HEK293 (cell line): ENCODE data around the gene GNPTAB.

Experiments used
- CTCF ChIA-PET: fragments of 350-600 bp; formaldehyde crosslinking; extraction: SDS; loops from one replicate; lab custom pipeline; 2021; ENCODE audit warnings: antibody characterized with exemption; lab: Yijun Ruan, JAX
- POLR2A ChIA-PET: fragments of 300-600 bp; formaldehyde crosslinking; extraction: SDS; loops from one replicate; lab custom pipeline; 2020; ENCODE audit warnings: antibody characterized with exemption, inconsistent platforms; lab: Yijun Ruan, JAX
- H3K27ac ChIP-seq: fragments of 200-500 bp; sonication (Bioruptor generic); 2 replicates; pipeline ENCODE4 v1.5.1; 2014; ENCODE audit warnings: low read depth, low read length, control low read depth, inconsistent platforms; ENCODE audit errors: extremely low read depth
- H3K36me3 ChIP-seq, 2 experiments: fragments of 200-500 bp in 1 of 2; sonication (Bioruptor generic) in 1 of 2; 1 replicate in 1 of 2; 2 replicates in 1 of 2; pipeline ENCODE4 v1.5.1; 2014 to 2017; ENCODE audit warnings: inconsistent platforms in 2 of 2, low read length in 2 of 2; ENCODE audit not compliant: control insufficient read depth in 2 of 2, insufficient read depth in 1 of 2
- H3K4me1 ChIP-seq: fragments of 200-500 bp; sonication (Bioruptor generic); 2 replicates; pipeline ENCODE4 v1.5.1; 2014; ENCODE audit warnings: mild to moderate bottlenecking, low read length, inconsistent platforms; ENCODE audit not compliant: control insufficient read depth, insufficient read depth
- H3K4me3 ChIP-seq: 2 replicates; pipeline ENCODE4 v1.5.1; 2011; ENCODE audit warnings: low read depth, mild to moderate bottlenecking, control low read depth, low read length, moderate library complexity
- H3K9me3 ChIP-seq: fragments of 200-500 bp; sonication (Bioruptor generic); 2 replicates; pipeline ENCODE4 v1.5.1; 2014; ENCODE audit warnings: low read depth, low read length, inconsistent platforms; ENCODE audit not compliant: control insufficient read depth, insufficient read depth
- ELK4 ChIP-seq: IDR thresholded peaks from 2 replicates; pipeline ENCODE4 v1.6.1; 2011; ENCODE audit warnings: mild to moderate bottlenecking, low read depth, low read length, borderline replicate concordance
- KLF9 ChIP-seq: fragments of 450-650 bp; formaldehyde crosslinking; IDR thresholded peaks from 2 replicates; pipeline ENCODE4 v1.5.1; 2016; ENCODE audit warnings: missing biosample characterization, missing genetic modification characterization, low read depth
- PRDM10 ChIP-seq: fragments of 450-650 bp; formaldehyde crosslinking; IDR thresholded peaks from 2 replicates; pipeline ENCODE4 v1.5.1; 2016; ENCODE audit warnings: missing biosample characterization, missing genetic modification characterization
- PRDM4 ChIP-seq: fragments of 450-650 bp; formaldehyde crosslinking; IDR thresholded peaks from 2 replicates; pipeline ENCODE4 v1.5.1; 2017; ENCODE audit warnings: missing biosample characterization, missing genetic modification characterization
- YY1 ChIP-seq: fragments of 450-650 bp; formaldehyde crosslinking; IDR thresholded peaks from 2 replicates; pipeline ENCODE4 v1.5.1; 2018; ENCODE audit warnings: missing biosample characterization, missing genetic modification characterization
- ZNF148 ChIP-seq: fragments of 450-650 bp; formaldehyde crosslinking; IDR thresholded peaks from 2 replicates; pipeline ENCODE4 v1.5.0; 2017; ENCODE audit warnings: missing biosample characterization, missing genetic modification characterization, borderline replicate concordance
- ZNF211 ChIP-seq: fragments of 450-650 bp; formaldehyde crosslinking; IDR thresholded peaks from 2 replicates; pipeline ENCODE4 v1.5.1; 2016; ENCODE audit warnings: low read depth, missing biosample characterization, missing genetic modification characterization
- ZNF26 ChIP-seq: fragments of 450-650 bp; formaldehyde crosslinking; IDR thresholded peaks from 2 replicates; pipeline ENCODE4 v1.5.1; 2016; ENCODE audit warnings: missing biosample characterization, missing genetic modification characterization
- ZNF354C ChIP-seq: fragments of 450-650 bp; formaldehyde crosslinking; IDR thresholded peaks from 2 replicates; pipeline ENCODE4 v1.5.1; 2016; ENCODE audit warnings: missing biosample characterization, missing genetic modification characterization, low read depth, borderline replicate concordance
- ZNF404 ChIP-seq: fragments of 450-650 bp; formaldehyde crosslinking; IDR thresholded peaks from 2 replicates; pipeline ENCODE4 v1.5.1; 2017; ENCODE audit warnings: missing biosample characterization, missing genetic modification characterization
- ZNF510 ChIP-seq: fragments of 450-650 bp; formaldehyde crosslinking; IDR thresholded peaks from 2 replicates; pipeline ENCODE4 v1.5.1; 2018; ENCODE audit warnings: mild to moderate bottlenecking, missing genetic modification characterization, missing biosample characterization; ENCODE audit not compliant: insufficient replicate concordance
- ZNF548 ChIP-seq: fragments of 450-650 bp; formaldehyde crosslinking; IDR thresholded peaks from 2 replicates; pipeline ENCODE4 v1.5.1; 2016; ENCODE audit warnings: missing biosample characterization, missing genetic modification characterization
- ZNF549 ChIP-seq: fragments of 450-650 bp; IDR thresholded peaks from 2 replicates; pipeline ENCODE4 v1.5.1; 2018; ENCODE audit warnings: missing biosample characterization, missing genetic modification characterization, mild to moderate bottlenecking, inconsistent platforms, moderate library complexity
- ZNF621 ChIP-seq: fragments of 450-650 bp; formaldehyde crosslinking; IDR thresholded peaks from 2 replicates; pipeline ENCODE4 v1.5.1; 2017; ENCODE audit warnings: missing biosample characterization, missing genetic modification characterization
- ZNF626 ChIP-seq: fragments of 450-650 bp; sonication (Bioruptor Pico); formaldehyde crosslinking; IDR thresholded peaks from 2 replicates; pipeline ENCODE4 v1.5.1; 2018; ENCODE audit warnings: missing biosample characterization, missing genetic modification characterization, inconsistent platforms
- ZNF654 ChIP-seq: fragments of 450-650 bp; formaldehyde crosslinking; IDR thresholded peaks from 2 replicates; pipeline ENCODE4 v1.5.1; 2016; ENCODE audit warnings: low read depth, missing biosample characterization, missing genetic modification characterization
- ZNF747 ChIP-seq: fragments of 450-650 bp; formaldehyde crosslinking; IDR thresholded peaks from 2 replicates; pipeline ENCODE4 v1.5.1; 2016; ENCODE audit warnings: missing biosample characterization, missing genetic modification characterization
- ZNF785 ChIP-seq: fragments of 450-650 bp; formaldehyde crosslinking; IDR thresholded peaks from 2 replicates; pipeline ENCODE4 v1.5.1; 2016; ENCODE audit warnings: missing biosample characterization, missing genetic modification characterization
- ZNF792 ChIP-seq: fragments of 450-650 bp; formaldehyde crosslinking; IDR thresholded peaks from 2 replicates; pipeline ENCODE4 v1.5.1; 2016; ENCODE audit warnings: missing biosample characterization, missing genetic modification characterization
- ZSCAN4 ChIP-seq: fragments of 450-650 bp; formaldehyde crosslinking; IDR thresholded peaks from 2 replicates; pipeline ENCODE4 v1.5.1; 2017; ENCODE audit warnings: missing biosample characterization, missing genetic modification characterization
- ZSCAN5A ChIP-seq: fragments of 450-650 bp; formaldehyde crosslinking; IDR thresholded peaks from 2 replicates; pipeline ENCODE4 v1.5.1; 2016; ENCODE audit warnings: missing biosample characterization, missing genetic modification characterization

Gene GNPTAB

GRCh38 chr12:101802486-101802885, 28.3 kb downstream of the GNPTAB start:
- Histone ChIP-seq H3K4me3 (no peak overlapping the region), H3K4me1 (no peaks in the 10 kb centered on the region), H3K9me3 (no peaks in the 10 kb centered on the region), H3K36me3 (no peaks in the 10 kb centered on the region), H3K27ac (no peak overlapping the region)
- TF ChIP-seq PRDM10 (no peak), ZSCAN4 (tag by site-specific recombination) (no peak), KLF9 (tag by site-specific recombination) (no peak), ZNF354C (no peak), ZNF148 (tag by site-specific recombination) (no peak), ZNF747 (tag by site-specific recombination) (no peak), ZNF211 (tag by site-specific recombination) (no peak), ZNF404 (tag by site-specific recombination) (no peak), ELK4 (no peak)
- POLR2A ChIA-PET = no interaction called here
- CTCF ChIA-PET = interaction anchor here (0.7 kb wide), 1 partner anchor 18 kb away, joined by 3 read pairs; no protein-coding TSS in a partner anchor

- H3K4me1 ChIP-seq = no peaks in the 10 kb centered on the region
- POLR2A ChIA-PET = no interaction called here
- CTCF ChIA-PET = interaction anchor here (0.9 kb wide), 1 partner anchor 32 kb away, joined by 3 read pairs; no protein-coding TSS in a partner anchor
- no peaks in the 10 kb centered on the region for H3K36me3 ChIP-seq
- no peak overlapping the region for H3K4me3 ChIP-seq
- H3K27ac ChIP-seq = no peak overlapping the region
- no peaks in the 10 kb centered on the region for H3K9me3 ChIP-seq
- TF ChIP-seq ZNF626 (tag by site-specific recombination) = no peak
- TF ChIP-seq ZNF792 = no peak
- no peak for TF ChIP-seq YY1 (tag by site-specific recombination)
- TF ChIP-seq ZNF621 (tag by site-specific recombination) = no peak
- no peak for TF ChIP-seq ZNF549 (tag by site-specific recombination)
- no peak for TF ChIP-seq ZNF26 (tag by site-specific recombination)
- no peak for TF ChIP-seq ZNF785 (tag by site-specific recombination)
- no peak for TF ChIP-seq PRDM4 (tag by site-specific recombination)
- no peak for TF ChIP-seq ZNF654 (tag by site-specific recombination)
- no peak for TF ChIP-seq ZNF548 (tag by site-specific recombination)
- no peak for TF ChIP-seq ZNF510
- TF ChIP-seq ZSCAN5A (tag by site-specific recombination) = no peak
Measured at GRCh38 chr12:101799774-101800173, 31.0 kb downstream of the GNPTAB start.
